PC-9 (cell line): Measurements from ENCODE around the gene ARHGAP26. TPM values are rescaled to one million over a fixed set of nuclear protein-coding genes. Genes with fewer than 3 reads are reported as not detected.

Experiments
- BruUV-seq: library from RNA; stranded (reverse); fragments of 400-500 nt; replicated peaks from 2 replicates; lab custom pipeline; 2021; lab: Mats Ljungman, UMichigan
- CTCF ChIA-PET: fragments of 300-600 bp; sonication (Branson Sonifier 250); formaldehyde crosslinking; loops from one replicate; lab custom pipeline; 2022; ENCODE audit warnings: antibody characterized with exemption; lab: Charles Lee
- POLR2A ChIA-PET: fragments of 300-600 bp; sonication (Branson Sonifier 250); formaldehyde crosslinking; loops from one replicate; lab custom pipeline; 2022; ENCODE audit warnings: antibody characterized with exemption; ENCODE audit not compliant: unreplicated experiment; lab: Charles Lee
- DNase-seq, 2 experiments: peaks; one replicate each; pipeline versions ENCODE4 v3.0.0 to v3.0.0-alpha.2; 2015 to 2022; ENCODE audit warnings: mixed read lengths in 1 of 2
- H2AFZ ChIP-seq: fragments of 200-600 bp; sonication (generic); 2 replicates; pipeline ENCODE4 v1.8.1; 2017; ENCODE audit warnings: antibody characterized with exemption
- H3F3A ChIP-seq: fragments of 200-600 bp; sonication (generic); 2 replicates; pipeline ENCODE4 v1.8.1; 2017; ENCODE audit warnings: antibody characterized with exemption, mild to moderate bottlenecking, low read depth; ENCODE audit not compliant: insufficient read depth
- H3K27ac ChIP-seq: fragments of 200-600 bp; sonication (generic); 2 replicates; pipeline ENCODE4 v1.6.1; 2016; ENCODE audit warnings: mixed run types
- H3K27me3 ChIP-seq: fragments of 200-600 bp; sonication (generic); 2 replicates; pipeline ENCODE4 v1.6.1; 2016; ENCODE audit warnings: low read depth, mixed run types; ENCODE audit not compliant: insufficient read depth
- H3K36me3 ChIP-seq: fragments of 200-600 bp; sonication (generic); 2 replicates; pipeline ENCODE4 v1.6.1; 2016; ENCODE audit warnings: low read depth, mixed run types
- H3K4me1 ChIP-seq: fragments of 200-600 bp; sonication (generic); replicated peaks from 2 replicates; pipeline ENCODE4 v1.6.1; 2016; ENCODE audit warnings: mixed run types; ENCODE audit not compliant: insufficient read depth
- H3K4me2 ChIP-seq: fragments of 200-600 bp; sonication (generic); 2 replicates; pipeline ENCODE4 v1.6.1; 2017; ENCODE audit warnings: mixed run types
- H3K4me3 ChIP-seq: fragments of 200-600 bp; sonication (generic); 2 replicates; pipeline ENCODE4 v1.6.1; 2016; ENCODE audit warnings: mixed run types
- H3K79me2 ChIP-seq: fragments of 200-600 bp; sonication (generic); 2 replicates; pipeline ENCODE4 v1.6.1; 2017; ENCODE audit warnings: low read depth, mixed run types
- H3K9me2 ChIP-seq: fragments of 200-600 bp; sonication (generic); 2 replicates; pipeline ENCODE4 v1.8.1; 2017; ENCODE audit warnings: mild to moderate bottlenecking; ENCODE audit not compliant: insufficient read depth
- H3K9me3 ChIP-seq: fragments of 200-600 bp; sonication (generic); 2 replicates; pipeline ENCODE4 v1.8.1; 2016; ENCODE audit warnings: low read depth; ENCODE audit not compliant: insufficient read depth
- H4K20me1 ChIP-seq: fragments of 200-600 bp; sonication (generic); 2 replicates; pipeline ENCODE4 v1.8.1; 2017; ENCODE audit not compliant: insufficient read depth
- EZH2 ChIP-seq: fragments of 200-600 bp; sonication (generic); IDR thresholded peaks from 2 replicates; pipeline ENCODE4 v1.8.0; 2017; ENCODE audit warnings: antibody characterized with exemption, low read depth
- intact Hi-C: fragments of 100-400 bp; cut with micrococcal nuclease; formaldehyde crosslinking; loops from one replicate; pipeline ENCODE4 v1.10.0; 2022; ENCODE audit not compliant: unreplicated experiment
- total RNA-seq: library from RNA; stranded (reverse); gene quantifications from 2 replicates; pipeline ENCODE4 v1.2.3, GENCODE V29; 2021
- TF ChIP-seq, protein P1 (sequence below): fragments of 200-600 bp; sonication (generic); conservative IDR thresholded peaks from 2 replicates; pipeline ENCODE4 v1.6.1; 2017; ENCODE audit warnings: mixed run types, antibody characterized with exemption, mild to moderate bottlenecking, moderate library complexity

The ARHGAP26 gene
- total RNA-seq, 1 experiment from 2014 or later = 29.7 TPM

DNA sequence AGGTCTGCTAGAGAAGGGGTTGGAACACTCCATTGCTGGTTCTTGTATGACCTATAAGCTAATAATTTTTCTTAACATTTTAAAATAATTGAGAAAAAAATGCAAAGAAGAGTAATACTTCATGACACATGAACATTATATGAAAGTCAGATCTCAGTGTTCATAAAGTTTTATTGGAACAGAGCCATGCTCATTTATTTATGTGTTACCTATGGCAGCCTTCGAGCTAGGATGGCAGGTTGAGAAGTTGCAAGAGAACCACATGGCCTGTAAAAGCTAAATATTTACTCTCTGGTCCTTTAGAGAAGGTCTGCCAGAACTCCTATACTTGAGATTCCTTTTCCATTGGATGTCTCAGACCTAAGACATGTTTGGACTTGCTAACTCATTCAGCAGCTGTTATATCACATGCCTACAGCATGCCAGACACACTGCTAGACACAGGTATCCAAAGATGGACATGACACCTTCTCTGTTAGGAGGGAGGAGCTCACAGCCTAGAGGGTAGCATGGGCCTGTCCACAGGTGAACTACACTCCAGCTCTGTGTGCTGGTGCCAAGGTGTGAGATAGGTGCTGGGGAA is 304.3 kb downstream of the ARHGAP26 start:
- no peaks in the 10 kb centered on the region for H3K79me2 ChIP-seq
- no peaks in the 10 kb centered on the region for H3F3A ChIP-seq
- H3K4me3 ChIP-seq = no peak overlapping the region
- no peaks in the 10 kb centered on the region for H3K9me2 ChIP-seq
- BruUV-seq = no TSS peak
- no peak overlapping the region for H2AFZ ChIP-seq
- H4K20me1 ChIP-seq = no peaks in the 10 kb centered on the region
- ChIA-PET CTCF (no interaction called here), POLR2A (no interaction called here)
- H3K27me3 ChIP-seq = no peaks in the 10 kb centered on the region
- no peaks in the 10 kb centered on the region for H3K4me1 ChIP-seq
- TF ChIP-seq, protein P1, sequence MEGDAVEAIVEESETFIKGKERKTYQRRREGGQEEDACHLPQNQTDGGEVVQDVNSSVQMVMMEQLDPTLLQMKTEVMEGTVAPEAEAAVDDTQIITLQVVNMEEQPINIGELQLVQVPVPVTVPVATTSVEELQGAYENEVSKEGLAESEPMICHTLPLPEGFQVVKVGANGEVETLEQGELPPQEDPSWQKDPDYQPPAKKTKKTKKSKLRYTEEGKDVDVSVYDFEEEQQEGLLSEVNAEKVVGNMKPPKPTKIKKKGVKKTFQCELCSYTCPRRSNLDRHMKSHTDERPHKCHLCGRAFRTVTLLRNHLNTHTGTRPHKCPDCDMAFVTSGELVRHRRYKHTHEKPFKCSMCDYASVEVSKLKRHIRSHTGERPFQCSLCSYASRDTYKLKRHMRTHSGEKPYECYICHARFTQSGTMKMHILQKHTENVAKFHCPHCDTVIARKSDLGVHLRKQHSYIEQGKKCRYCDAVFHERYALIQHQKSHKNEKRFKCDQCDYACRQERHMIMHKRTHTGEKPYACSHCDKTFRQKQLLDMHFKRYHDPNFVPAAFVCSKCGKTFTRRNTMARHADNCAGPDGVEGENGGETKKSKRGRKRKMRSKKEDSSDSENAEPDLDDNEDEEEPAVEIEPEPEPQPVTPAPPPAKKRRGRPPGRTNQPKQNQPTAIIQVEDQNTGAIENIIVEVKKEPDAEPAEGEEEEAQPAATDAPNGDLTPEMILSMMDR = no peak
- no peak for TF ChIP-seq EZH2
- H3K27ac ChIP-seq = no peak overlapping the region
- H3K4me2 ChIP-seq = no peak overlapping the region
- H3K36me3 ChIP-seq = no peaks in the 10 kb centered on the region
- intact Hi-C loops = no loop called here
- no peaks in the 10 kb centered on the region for H3K9me3 ChIP-seq
- DNase-seq = no peak

DNA sequence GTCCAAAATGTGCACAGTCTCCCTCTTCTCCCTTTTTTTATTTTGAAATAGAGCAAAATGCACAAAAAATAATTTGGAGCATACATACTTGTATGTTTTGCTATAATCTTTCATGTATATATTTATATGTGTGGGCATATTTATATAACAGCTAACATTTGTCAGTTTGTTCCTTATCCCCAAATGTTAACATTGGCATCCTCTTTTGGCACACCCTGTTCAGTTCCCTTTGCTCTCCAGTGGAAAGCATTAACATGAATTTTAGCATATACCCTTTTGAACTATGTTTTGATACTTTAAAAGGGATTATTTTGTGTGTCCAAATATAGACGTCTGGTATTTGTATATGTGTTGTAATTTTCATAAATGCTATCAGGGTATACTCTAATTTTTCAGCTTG is 306.2 kb downstream of the ARHGAP26 start:
- no peak overlapping the region for H2AFZ ChIP-seq
- H3K79me2 ChIP-seq = no peaks in the 10 kb centered on the region
- no peaks in the 10 kb centered on the region for H3K9me2 ChIP-seq
- intact Hi-C loops = no loop called here
- ChIA-PET POLR2A (no interaction called here), CTCF (no interaction called here)
- no peaks in the 10 kb centered on the region for H3K4me1 ChIP-seq
- no peaks in the 10 kb centered on the region for H3K9me3 ChIP-seq
- no TSS peak for BruUV-seq
- no peak overlapping the region for H3K4me2 ChIP-seq
- H3K4me3 ChIP-seq = no peak overlapping the region
- H3K36me3 ChIP-seq = no peaks in the 10 kb centered on the region
- DNase-seq = no peak
- no peak for TF ChIP-seq EZH2
- TF ChIP-seq, protein P1 = no peak
- no peaks in the 10 kb centered on the region for H4K20me1 ChIP-seq
- no peaks in the 10 kb centered on the region for H3K27me3 ChIP-seq
- no peaks in the 10 kb centered on the region for H3F3A ChIP-seq
- H3K27ac ChIP-seq = no peak overlapping the region

DNA sequence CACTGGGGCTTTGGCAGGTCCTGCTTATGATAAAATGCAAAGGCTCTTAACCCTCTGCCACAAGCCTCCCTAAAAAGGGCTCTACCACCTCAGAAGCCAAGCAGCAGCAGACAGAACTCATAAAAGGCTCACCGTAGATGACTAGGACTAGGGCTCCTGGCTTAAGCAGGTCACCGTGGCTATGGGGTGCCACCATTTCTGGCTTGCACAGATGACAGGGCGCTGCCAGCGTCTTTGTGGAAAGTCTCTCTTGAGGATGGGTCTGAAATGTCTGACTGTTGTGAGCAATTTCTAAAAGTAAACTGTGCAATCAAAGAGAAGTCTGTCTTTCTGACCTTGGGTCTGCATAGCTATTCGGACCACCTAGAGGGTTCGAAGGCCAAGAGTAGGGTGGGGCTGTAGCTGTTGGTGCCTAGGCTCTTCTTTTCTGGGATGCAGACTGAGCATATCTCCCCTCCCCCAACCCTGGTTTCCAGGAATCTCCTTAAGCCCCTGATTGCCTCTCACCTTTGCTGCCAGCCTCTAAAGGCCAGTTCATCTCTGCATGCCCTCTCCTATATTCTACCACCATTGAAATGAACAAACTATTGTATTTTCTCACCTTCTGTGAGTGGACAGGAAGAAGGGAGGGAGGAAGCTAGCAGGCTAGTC is 307.4 kb downstream of the ARHGAP26 start:
- ChIA-PET POLR2A (no interaction called here), CTCF (no interaction called here)
- no TSS peak for BruUV-seq

More for the DNA sequence above, 307.4 kb downstream of the ARHGAP26 start:
- Histone ChIP-seq H3K4me2 (no peak overlapping the region), H3K79me2 (no peaks in the 10 kb centered on the region), H3K4me1 (no peaks in the 10 kb centered on the region), H4K20me1 (no peaks in the 10 kb centered on the region), H3K9me2 (no peaks in the 10 kb centered on the region), H3K27me3 (no peaks in the 10 kb centered on the region), H2AFZ (no peak overlapping the region), H3F3A (no peaks in the 10 kb centered on the region), H3K36me3 (no peaks in the 10 kb centered on the region), H3K4me3 (no peak overlapping the region), H3K27ac (no peak overlapping the region), H3K9me3 (no peaks in the 10 kb centered on the region)
- intact Hi-C loops = no loop called here
- TF ChIP-seq, protein P1 = no peak
- TF ChIP-seq EZH2 = no peak
- no peak for DNase-seq
